ENCODE results near the gene GNS.

Gene GNS

DNA sequence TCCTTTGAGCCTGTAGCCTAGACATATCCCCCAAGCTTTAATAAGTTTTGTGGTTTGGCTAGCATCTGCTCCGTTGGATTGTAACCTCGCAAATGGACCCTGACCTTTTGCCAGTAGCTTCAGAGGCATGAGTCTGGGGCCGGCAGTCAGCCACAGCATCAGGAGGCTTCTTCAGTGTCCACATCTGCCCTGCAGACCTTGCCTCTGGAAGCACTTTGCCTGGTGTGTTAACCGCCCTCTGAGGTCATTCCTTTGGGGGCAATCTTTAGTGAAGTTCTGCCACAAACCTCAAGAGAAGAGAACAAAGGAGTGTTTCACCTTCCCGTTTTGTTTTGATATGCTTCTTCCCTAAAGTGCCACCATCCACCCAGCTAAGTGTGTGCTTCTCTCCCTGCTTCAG, 71.4 kb downstream of the GNS start:
- Mint-ChIP-seq H3K27ac (peak overlapping the region; percentile 91), H3K27me3 (no peaks in the 10 kb centered on the region), H3K4me1 (ENCODE audit: low read depth) (peaks cover 79% of the 10 kb centered on the region), H3K36me3 (peaks cover 21% of the 10 kb centered on the region), H3K9me3 (ENCODE audit: low read depth) (no peaks in the 10 kb centered on the region), H3K4me3 (peak overlapping the region; percentile 65)

DNA sequence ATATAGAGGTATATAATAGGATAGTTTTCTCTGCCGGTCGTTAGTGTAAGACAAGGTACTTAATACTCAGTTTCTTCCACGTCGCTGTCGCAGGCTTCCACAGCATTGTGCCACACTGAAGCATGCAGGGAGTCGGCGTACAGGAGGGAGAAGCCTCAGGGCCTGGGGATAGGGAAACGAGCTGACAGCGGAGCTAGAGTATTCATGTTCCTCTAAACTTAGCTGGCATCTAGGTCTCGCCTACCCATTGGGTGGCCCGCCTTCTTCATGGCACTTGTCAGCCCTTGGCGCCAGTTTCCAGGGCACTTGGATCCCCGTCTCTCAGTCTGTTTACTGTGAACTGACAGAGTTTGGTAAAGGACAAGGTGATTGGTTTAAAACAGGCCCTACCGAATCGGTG, 73.6 kb downstream of the GNS start:
- H3K4me3 Mint-ChIP-seq = peak overlapping the region; percentile 46

DNA sequence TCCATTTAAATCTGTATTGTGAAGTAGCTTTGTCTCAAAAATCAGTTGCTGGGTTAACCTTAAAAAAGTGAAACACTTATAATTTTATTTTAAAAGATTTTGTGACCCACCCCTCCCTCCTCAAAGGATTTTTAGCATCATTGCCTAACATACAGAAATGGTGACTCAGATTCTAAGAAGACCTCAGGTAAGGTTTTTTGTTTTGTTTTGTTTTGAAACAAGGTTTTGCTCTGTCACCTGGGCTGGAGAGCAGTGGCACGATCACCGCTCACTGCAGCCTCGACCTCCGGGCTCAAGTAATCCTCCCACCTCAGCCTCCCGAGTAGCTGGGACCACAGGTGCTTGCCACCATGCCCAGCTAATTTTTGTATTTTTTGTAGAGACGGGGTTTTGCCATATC, 74.2 kb downstream of the GNS start:
- Mint-ChIP-seq H3K27ac (peak overlapping the region; percentile 98), H3K36me3 (peaks cover 7% of the 10 kb centered on the region), H3K27me3 (no peaks in the 10 kb centered on the region), H3K9me3 (ENCODE audit: low read depth) (no peaks in the 10 kb centered on the region), H3K4me3 (peak overlapping the region; percentile 46), H3K4me1 (ENCODE audit: low read depth) (peaks cover 90% of the 10 kb centered on the region)

More for the DNA sequence above, 73.6 kb downstream of the GNS start:
- H3K4me1 Mint-ChIP-seq (ENCODE audit: low read depth) = peaks cover 85% of the 10 kb centered on the region
- H3K36me3 Mint-ChIP-seq = peaks cover 7% of the 10 kb centered on the region
- no peaks in the 10 kb centered on the region for H3K27me3 Mint-ChIP-seq
- peak overlapping the region; percentile 98 for H3K27ac Mint-ChIP-seq
- H3K9me3 Mint-ChIP-seq (ENCODE audit: low read depth) = no peaks in the 10 kb centered on the region

DNA sequence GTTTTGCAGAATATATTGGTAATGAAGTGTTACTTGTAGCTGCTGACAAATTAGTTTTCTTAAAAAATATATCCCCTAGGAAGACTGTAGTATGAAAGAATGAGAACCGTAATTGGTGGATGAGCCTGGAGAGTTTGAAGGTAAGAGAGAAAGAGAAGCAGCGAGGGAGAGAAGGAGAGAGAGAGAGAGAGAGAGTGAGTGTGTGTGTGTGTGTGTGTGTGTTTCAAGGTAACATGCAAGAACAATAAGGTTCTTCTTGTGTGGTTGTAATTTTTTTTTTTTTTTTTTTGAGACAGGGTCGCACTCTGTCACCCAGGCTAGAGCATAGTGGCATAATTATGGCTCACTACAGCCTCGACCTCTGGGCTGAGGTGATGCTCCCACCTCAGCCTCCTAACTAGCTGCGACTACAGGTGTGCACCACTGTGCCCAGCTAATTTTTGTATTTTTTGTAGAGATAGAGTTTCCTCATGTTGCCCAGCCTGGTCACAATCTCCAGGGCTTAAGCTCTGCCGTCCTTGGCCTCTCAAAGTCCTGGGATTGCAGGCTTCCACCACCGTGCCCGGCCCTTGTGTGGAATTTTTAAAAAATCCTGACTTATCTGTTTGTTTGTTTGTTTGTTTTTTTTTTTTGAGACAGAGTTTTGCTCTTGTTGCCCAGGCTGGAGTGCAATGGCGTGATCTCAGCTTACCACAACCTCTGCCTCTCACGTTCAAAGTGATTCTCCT, 75.2 kb downstream of the GNS start:
- Mint-ChIP-seq H3K4me3 (peak overlapping the region; percentile 75), H3K4me1 (ENCODE audit: low read depth) (peaks cover 93% of the 10 kb centered on the region), H3K27me3 (no peaks in the 10 kb centered on the region), H3K36me3 (peaks cover 7% of the 10 kb centered on the region), H3K27ac (peak overlapping the region; percentile 98), H3K9me3 (ENCODE audit: low read depth) (no peaks in the 10 kb centered on the region)

DNA sequence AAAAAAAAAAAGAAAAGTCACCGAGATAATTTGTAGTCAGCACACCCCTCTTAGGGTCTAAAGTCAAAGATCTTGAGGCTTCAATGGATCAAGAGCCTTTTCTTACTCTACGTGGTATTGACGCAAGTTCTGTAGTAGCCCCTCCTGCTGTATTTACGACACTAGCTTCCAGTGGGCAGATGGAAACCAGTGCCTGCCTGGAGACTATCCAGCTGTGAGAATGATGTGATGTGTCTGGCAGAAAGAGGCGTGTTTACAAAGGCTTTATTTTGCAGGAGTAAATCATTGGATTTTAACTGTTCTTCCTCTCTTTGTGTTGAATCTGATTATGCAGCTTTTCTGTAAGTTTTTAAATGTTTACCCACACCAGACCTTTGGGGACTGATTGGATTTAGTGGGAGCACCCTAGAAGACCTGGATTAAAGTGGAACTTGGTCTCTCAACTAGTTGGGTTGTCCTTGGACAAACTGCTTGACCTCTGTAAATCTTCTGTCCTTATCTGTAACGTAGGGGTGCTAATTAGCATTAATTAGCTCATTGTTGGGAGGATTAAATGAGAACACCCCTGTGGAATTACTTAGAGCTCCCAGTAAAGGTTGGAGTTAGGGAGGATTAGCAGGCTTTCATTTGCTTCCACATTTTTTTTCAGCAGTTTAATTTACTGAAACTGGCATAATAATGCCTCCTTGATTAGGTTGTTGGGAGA, 76.5 kb downstream of the GNS start:
- H3K4me1 Mint-ChIP-seq (ENCODE audit: low read depth) = peaks cover 92% of the 10 kb centered on the region
- H3K27me3 Mint-ChIP-seq = no peaks in the 10 kb centered on the region
- H3K9me3 Mint-ChIP-seq (ENCODE audit: low read depth) = no peaks in the 10 kb centered on the region
- H3K4me3 Mint-ChIP-seq = peak overlapping the region; percentile 75
- H3K27ac Mint-ChIP-seq = peak overlapping the region; percentile 98
- H3K36me3 Mint-ChIP-seq = peaks cover 7% of the 10 kb centered on the region

DNA sequence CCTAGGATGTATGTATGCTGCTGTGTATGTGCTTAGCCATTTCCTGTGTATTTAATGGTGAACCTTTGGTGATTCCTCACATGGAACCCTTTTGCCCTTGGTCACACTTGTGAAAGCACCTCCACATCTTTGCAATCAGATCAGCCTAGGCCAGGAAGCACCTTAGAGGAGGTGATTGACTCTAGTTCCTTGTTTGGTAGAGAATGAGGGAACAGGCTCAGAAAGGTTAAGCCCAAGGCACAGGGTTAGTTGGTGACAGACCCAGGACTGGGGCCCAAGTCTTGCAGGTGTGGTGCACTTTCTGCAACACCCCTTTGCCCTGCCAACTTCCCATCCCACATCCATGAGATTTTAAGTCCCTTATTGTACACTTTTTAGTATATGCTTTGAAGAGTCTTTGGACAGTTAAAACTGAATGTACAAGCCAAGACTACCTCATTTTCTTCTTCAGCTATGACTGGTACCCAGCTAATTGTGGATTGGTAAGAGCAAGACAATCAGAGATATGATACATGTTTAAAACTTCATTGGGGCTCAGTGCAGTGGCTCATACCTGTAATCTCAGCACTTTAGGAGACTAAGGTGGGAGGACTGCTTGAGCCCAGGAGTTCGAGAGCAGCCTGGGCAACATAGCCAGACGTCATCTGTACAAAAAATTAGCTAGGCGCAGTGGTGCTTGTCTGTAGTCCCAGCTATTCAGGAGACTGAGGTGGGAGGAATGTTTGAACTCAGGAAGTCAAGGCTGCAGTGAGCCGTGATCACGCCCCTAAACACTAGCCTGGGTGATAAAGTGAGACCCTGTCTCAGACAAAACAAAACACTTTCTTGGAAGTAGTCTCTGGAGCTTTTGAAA, 77.8 kb downstream of the GNS start:
- H3K9me3 Mint-ChIP-seq (ENCODE audit: low read depth) = no peaks in the 10 kb centered on the region
- H3K36me3 Mint-ChIP-seq = peaks cover 3% of the 10 kb centered on the region
- no peaks in the 10 kb centered on the region for H3K27me3 Mint-ChIP-seq
- peak overlapping the region; percentile 51 for H3K4me3 Mint-ChIP-seq
- H3K27ac Mint-ChIP-seq = peak overlapping the region; percentile 98
- H3K4me1 Mint-ChIP-seq (ENCODE audit: low read depth) = peaks cover 97% of the 10 kb centered on the region

DNA sequence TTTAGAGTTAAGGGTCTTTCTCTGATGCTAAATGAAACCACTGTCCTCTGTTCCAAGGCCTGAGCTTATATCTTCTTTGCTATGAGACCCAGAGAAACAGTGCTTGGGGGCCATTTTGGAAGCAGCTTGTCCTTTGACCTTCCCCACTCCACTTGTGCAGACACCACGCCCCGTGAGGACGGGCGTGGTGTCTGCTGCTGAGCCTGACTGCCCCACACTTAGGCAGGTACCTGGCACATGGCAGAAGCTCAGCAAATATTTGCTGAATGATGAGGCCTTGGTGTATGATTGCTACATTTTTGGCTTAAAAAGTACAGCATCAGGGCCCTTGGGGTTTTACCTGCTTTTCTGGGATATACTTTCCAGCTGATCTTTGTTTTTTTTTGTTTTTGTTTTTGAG, 79.0 kb downstream of the GNS start:
- H3K36me3 Mint-ChIP-seq = peaks cover 3% of the 10 kb centered on the region
- H3K27me3 Mint-ChIP-seq = no peaks in the 10 kb centered on the region
- H3K4me1 Mint-ChIP-seq (ENCODE audit: low read depth) = peaks cover 94% of the 10 kb centered on the region
- no peaks in the 10 kb centered on the region for H3K9me3 Mint-ChIP-seq (ENCODE audit: low read depth)
- H3K27ac Mint-ChIP-seq = peak overlapping the region; percentile 98
- H3K4me3 Mint-ChIP-seq = peak overlapping the region; percentile 76

DNA sequence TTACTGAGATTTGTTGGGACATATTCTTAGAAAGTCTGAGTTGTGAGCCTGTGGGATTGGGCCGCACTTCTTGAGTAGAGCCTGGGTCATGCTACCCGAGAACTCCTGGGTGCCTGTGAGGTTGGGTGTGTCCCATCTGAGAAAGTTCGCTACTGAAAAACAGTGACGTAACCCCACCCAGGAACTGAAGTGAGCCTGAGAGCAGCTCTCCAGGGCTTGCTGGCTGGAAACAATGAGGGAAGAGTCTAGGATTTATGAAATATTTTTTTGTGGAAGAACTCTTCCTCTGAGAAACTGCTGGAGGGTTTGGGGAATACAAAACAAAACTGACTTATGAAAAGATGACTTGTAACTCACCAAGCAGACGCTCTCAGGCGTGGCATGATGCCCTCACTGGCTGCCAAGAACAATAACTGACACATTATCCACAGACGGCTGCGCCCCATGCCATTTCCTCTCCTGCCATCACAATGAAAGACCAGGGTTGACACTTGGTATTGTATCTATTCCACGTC, 79.7 kb downstream of the GNS start:
- peak overlapping the region; percentile 76 for H3K4me3 Mint-ChIP-seq
- peak overlapping the region; percentile 98 for H3K27ac Mint-ChIP-seq
- no peaks in the 10 kb centered on the region for H3K27me3 Mint-ChIP-seq
- H3K9me3 Mint-ChIP-seq (ENCODE audit: low read depth) = no peaks in the 10 kb centered on the region
- peaks cover 94% of the 10 kb centered on the region for H3K4me1 Mint-ChIP-seq (ENCODE audit: low read depth)
- peaks cover 3% of the 10 kb centered on the region for H3K36me3 Mint-ChIP-seq

DNA sequence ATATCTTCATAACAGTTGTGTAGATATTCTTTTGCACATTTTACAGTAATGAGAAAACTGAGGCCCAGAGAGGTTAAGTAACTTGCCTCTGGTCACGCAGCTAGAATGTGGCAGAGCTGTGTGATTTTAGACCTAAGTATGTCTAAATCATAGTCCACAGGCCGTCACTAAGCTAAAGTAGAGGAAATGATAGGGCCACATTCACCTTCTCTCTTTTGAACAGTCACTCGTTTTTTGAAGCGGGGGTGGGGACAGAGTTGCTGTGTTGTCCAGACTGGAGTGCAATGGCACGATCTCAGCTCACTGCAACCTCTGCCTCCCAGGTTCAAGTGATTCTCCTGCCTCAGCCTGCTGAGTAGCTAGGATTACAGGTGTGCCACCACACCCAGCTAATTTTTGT, 80.4 kb downstream of the GNS start:
- Mint-ChIP-seq H3K4me1 (ENCODE audit: low read depth) (peaks cover 94% of the 10 kb centered on the region), H3K4me3 (peak overlapping the region; percentile 30)

DNA sequence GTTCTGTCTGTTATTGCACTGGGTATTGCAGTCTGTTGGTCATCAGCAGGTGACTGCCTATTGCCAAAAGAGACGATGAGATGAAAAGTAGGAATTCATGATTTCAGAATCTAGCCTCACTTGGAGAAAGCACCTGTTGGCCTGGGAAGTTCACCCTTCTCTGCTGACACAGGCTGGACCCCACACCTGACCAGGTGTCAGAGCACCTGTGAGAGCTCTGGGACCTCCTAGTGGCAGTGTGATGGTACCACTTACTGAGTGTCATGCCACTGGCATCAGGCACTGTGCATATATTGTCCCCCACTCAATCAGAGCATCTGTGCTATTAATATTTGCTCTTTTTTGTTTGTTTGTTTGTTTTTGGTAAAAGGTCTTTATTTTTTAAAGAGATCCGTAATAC, 81.0 kb downstream of the GNS start:
- no peaks in the 10 kb centered on the region for H3K27me3 Mint-ChIP-seq
- H3K36me3 Mint-ChIP-seq = no peaks in the 10 kb centered on the region
- peak overlapping the region; percentile 63 for H3K4me3 Mint-ChIP-seq
- H3K4me1 Mint-ChIP-seq (ENCODE audit: low read depth) = peaks cover 94% of the 10 kb centered on the region
- peak overlapping the region; percentile 98 for H3K27ac Mint-ChIP-seq
- no peaks in the 10 kb centered on the region for H3K9me3 Mint-ChIP-seq (ENCODE audit: low read depth)

More for the DNA sequence above, 80.4 kb downstream of the GNS start:
- Mint-ChIP-seq H3K27ac (peak overlapping the region; percentile 98), H3K27me3 (no peaks in the 10 kb centered on the region), H3K9me3 (ENCODE audit: low read depth) (no peaks in the 10 kb centered on the region), H3K36me3 (peaks cover 3% of the 10 kb centered on the region)

DNA sequence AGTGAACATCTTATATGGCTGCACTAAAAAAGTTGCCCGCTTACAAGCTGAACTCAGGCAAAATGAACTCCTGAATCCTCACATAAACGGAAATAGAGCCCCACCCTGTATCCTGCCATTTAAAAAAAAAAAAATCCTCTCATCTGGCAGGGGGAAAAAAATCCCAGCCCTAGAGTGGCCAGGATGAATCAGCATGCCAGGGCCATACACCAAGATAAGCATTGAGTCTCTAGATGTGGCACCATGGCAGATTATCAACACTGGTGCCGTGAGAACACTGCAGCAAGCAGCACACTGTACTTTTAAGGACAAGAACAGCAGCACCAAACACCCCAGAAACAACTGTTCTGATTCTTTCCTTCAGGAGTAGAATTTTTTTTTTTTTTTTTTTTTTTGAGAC, 83.4 kb downstream of the GNS start:
- H3K9me3 Mint-ChIP-seq (ENCODE audit: low read depth) = no peaks in the 10 kb centered on the region
- H3K27me3 Mint-ChIP-seq = no peaks in the 10 kb centered on the region
- peak overlapping the region; percentile 92 for H3K27ac Mint-ChIP-seq
- no peaks in the 10 kb centered on the region for H3K36me3 Mint-ChIP-seq
- H3K4me3 Mint-ChIP-seq = peak overlapping the region; percentile 52
- peaks cover 91% of the 10 kb centered on the region for H3K4me1 Mint-ChIP-seq (ENCODE audit: low read depth)

DNA sequence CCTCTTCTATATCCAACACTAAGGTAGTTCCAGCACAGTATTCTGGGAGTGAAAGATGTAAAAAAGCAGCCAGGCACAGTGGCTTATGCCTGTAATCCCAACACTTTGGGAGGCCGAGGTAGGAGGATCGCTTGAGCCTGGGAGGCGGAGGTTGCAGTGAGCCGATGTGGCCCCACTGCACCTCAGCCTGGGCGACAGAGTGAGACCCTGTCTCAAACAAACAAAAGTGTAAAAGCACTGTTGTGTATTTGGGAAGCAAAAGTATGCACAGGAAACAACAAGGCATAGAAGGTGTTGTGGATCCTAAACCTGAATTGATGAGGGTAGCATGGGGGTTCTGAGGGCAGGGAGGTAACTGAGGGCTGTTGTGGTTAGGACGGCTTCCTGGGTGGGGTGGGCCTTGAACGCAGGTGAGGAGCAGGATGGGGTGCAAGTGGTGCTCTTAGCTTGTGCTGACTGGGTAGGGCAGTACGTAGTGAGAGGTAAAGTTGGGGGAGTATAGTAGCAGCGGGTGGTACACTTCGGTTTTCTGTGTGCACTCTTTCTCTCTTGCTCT, 84.8 kb downstream of the GNS start:
- H3K27me3 Mint-ChIP-seq = no peaks in the 10 kb centered on the region
- H3K4me1 Mint-ChIP-seq (ENCODE audit: low read depth) = peaks cover 90% of the 10 kb centered on the region
- peak overlapping the region; percentile 72 for H3K4me3 Mint-ChIP-seq
- no peaks in the 10 kb centered on the region for H3K36me3 Mint-ChIP-seq
- H3K9me3 Mint-ChIP-seq (ENCODE audit: low read depth) = no peaks in the 10 kb centered on the region
- peak overlapping the region; percentile 98 for H3K27ac Mint-ChIP-seq

DNA sequence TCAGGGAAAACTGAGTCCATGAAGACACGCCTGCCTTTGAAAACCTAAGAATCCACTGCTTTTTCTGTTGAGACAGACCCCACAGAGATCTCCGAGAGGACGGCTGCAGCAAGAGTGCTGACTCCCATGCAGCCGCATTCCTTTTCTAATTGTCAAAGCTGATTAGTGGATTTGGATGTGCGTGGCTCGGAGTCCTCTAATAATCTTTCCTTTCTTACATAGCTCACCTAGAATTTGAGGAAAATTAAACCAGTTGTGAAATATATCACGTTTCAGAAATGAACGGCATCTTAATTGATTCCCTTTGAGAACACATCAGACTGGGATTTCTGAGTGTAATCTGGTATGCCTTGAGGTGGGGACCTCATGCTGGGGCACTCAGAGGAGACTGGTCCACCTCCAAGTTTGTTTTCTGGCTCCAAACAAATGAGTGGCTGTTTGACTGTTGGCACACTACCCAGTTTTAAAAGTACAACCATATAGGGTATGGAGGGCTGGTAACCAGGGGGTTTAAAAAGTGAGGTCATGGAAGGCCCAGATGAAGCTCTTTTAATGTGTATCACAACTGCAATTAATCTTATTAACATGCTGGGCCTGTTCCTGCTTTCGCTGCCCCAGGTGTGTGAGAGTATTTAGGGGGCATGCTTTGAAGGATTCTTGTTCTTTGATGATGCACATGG, 85.6 kb downstream of the GNS start:
- Mint-ChIP-seq H3K4me1 (ENCODE audit: low read depth) (peaks cover 90% of the 10 kb centered on the region), H3K9me3 (ENCODE audit: low read depth) (no peaks in the 10 kb centered on the region), H3K4me3 (peak overlapping the region; percentile 72), H3K27me3 (no peaks in the 10 kb centered on the region), H3K36me3 (no peaks in the 10 kb centered on the region), H3K27ac (peak overlapping the region; percentile 98)

DNA sequence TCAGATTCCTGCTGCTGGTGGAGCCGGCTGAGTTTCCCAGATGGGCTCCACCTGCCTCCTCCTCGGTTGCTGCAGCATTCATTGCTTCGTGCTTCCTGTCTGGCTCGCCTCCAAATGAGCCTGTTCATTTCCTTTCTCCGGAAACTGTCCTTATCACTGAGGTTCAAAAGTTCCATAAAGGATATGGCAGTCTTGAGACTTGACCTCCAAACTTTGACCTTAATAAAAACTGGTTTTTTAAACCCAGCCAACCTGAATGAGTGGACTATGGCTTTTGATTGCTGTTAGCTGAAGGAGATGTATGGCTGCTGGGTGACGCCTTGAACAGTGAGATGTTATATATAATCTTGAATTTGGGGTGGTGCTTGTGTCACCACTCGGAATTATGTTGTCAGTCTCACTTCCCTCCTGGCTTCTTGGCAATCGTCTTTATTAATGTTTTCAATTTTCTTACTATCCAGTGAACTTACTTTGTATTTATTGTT, 86.2 kb downstream of the GNS start:
- Mint-ChIP-seq H3K27ac (peak overlapping the region; percentile 98), H3K36me3 (no peaks in the 10 kb centered on the region), H3K4me3 (peak overlapping the region; percentile 72), H3K27me3 (no peaks in the 10 kb centered on the region), H3K4me1 (ENCODE audit: low read depth) (peaks cover 89% of the 10 kb centered on the region), H3K9me3 (ENCODE audit: low read depth) (no peaks in the 10 kb centered on the region)

Measured in activated naive CD8-positive, alpha-beta T cell (primary cell).